ENCODE data around the gene DCP1B.

DNA sequence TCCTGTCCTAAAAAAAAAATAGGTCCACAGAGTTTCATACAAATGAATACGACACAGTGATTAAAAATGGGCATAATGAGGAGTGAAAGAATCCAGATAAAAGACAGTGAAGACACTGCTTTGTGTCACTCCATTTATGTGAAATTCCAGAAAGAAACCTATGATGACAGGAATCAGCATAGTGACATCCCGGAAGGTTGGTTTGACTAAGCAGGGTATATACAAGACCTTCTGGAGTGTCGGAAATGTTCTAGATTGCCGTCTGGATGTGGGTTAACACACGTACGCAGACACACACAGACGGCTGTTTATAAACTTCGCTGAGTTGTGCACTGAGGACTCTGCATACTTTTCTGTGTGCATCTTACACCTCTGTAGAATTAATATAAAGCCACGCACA lies 72.6 kb downstream of the DCP1B start:
- TF ChIP-seq, protein P1, sequence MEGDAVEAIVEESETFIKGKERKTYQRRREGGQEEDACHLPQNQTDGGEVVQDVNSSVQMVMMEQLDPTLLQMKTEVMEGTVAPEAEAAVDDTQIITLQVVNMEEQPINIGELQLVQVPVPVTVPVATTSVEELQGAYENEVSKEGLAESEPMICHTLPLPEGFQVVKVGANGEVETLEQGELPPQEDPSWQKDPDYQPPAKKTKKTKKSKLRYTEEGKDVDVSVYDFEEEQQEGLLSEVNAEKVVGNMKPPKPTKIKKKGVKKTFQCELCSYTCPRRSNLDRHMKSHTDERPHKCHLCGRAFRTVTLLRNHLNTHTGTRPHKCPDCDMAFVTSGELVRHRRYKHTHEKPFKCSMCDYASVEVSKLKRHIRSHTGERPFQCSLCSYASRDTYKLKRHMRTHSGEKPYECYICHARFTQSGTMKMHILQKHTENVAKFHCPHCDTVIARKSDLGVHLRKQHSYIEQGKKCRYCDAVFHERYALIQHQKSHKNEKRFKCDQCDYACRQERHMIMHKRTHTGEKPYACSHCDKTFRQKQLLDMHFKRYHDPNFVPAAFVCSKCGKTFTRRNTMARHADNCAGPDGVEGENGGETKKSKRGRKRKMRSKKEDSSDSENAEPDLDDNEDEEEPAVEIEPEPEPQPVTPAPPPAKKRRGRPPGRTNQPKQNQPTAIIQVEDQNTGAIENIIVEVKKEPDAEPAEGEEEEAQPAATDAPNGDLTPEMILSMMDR (IDR thresholded peaks at IDR 0.05; ENCODE audit: low read depth, low read length, missing input control) = no peak
- TF ChIP-seq TAF1 (conservative IDR thresholded peaks at IDR 0.05) (no peak), EGR1 (IDR thresholded peaks at IDR 0.05; ENCODE audit: low read depth in 2 of 2) (no peak), GABPA (IDR thresholded peaks at IDR 0.05 in 1 of 2, conservative IDR thresholded peaks at IDR 0.05 in 1 of 2) (no peak), YY1 (IDR thresholded peaks at IDR 0.05) (no peak), SP1 (IDR thresholded peaks at IDR 0.05) (no peak), ATF3 (IDR thresholded peaks at IDR 0.05) (no peak), NR2F2 (IDR thresholded peaks at IDR 0.05) (no peak)
- TF ChIP-seq, protein P2, sequence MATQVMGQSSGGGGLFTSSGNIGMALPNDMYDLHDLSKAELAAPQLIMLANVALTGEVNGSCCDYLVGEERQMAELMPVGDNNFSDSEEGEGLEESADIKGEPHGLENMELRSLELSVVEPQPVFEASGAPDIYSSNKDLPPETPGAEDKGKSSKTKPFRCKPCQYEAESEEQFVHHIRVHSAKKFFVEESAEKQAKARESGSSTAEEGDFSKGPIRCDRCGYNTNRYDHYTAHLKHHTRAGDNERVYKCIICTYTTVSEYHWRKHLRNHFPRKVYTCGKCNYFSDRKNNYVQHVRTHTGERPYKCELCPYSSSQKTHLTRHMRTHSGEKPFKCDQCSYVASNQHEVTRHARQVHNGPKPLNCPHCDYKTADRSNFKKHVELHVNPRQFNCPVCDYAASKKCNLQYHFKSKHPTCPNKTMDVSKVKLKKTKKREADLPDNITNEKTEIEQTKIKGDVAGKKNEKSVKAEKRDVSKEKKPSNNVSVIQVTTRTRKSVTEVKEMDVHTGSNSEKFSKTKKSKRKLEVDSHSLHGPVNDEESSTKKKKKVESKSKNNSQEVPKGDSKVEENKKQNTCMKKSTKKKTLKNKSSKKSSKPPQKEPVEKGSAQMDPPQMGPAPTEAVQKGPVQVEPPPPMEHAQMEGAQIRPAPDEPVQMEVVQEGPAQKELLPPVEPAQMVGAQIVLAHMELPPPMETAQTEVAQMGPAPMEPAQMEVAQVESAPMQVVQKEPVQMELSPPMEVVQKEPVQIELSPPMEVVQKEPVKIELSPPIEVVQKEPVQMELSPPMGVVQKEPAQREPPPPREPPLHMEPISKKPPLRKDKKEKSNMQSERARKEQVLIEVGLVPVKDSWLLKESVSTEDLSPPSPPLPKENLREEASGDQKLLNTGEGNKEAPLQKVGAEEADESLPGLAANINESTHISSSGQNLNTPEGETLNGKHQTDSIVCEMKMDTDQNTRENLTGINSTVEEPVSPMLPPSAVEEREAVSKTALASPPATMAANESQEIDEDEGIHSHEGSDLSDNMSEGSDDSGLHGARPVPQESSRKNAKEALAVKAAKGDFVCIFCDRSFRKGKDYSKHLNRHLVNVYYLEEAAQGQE (IDR thresholded peaks at IDR 0.05) = no peak
- TF ChIP-seq, protein P3, sequence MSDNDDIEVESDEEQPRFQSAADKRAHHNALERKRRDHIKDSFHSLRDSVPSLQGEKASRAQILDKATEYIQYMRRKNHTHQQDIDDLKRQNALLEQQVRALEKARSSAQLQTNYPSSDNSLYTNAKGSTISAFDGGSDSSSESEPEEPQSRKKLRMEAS (IDR thresholded peaks at IDR 0.05) = no peak
